Osteocyte (in vitro differentiated cells): ENCODE measurements around the gene GABRA5. TPM values are rescaled to one million over a fixed set of nuclear protein-coding genes. Genes with fewer than 3 reads are reported as not detected.

Experiments
- DNase-seq: peaks from one replicate; pipeline ENCODE4 v3.0.0; 2021; ENCODE audit warnings: mixed read lengths; ENCODE audit not compliant: unreplicated experiment; ENCODE audit errors: extremely low spot score
- H3K27ac Mint-ChIP-seq: one replicate; pipeline ENCODE4 v1.8.0; 2021; ENCODE audit warnings: mild to moderate bottlenecking, mixed read lengths; ENCODE audit not compliant: unreplicated experiment
- H3K27me3 Mint-ChIP-seq: one replicate; pipeline ENCODE4 v1.8.0; 2021; ENCODE audit warnings: mixed read lengths; ENCODE audit not compliant: unreplicated experiment
- H3K36me3 Mint-ChIP-seq: one replicate; pipeline ENCODE4 v1.8.0; 2021; ENCODE audit warnings: mixed read lengths; ENCODE audit not compliant: unreplicated experiment
- H3K4me1 Mint-ChIP-seq: one replicate; pipeline ENCODE4 v1.8.0; 2021; ENCODE audit warnings: mixed read lengths; ENCODE audit not compliant: unreplicated experiment
- H3K4me3 Mint-ChIP-seq: one replicate; pipeline ENCODE4 v1.8.0; 2021; ENCODE audit warnings: mild to moderate bottlenecking, moderate library complexity, mixed read lengths; ENCODE audit not compliant: unreplicated experiment
- H3K9me3 Mint-ChIP-seq: one replicate; pipeline ENCODE4 v1.8.0; 2021; ENCODE audit warnings: mixed read lengths; ENCODE audit not compliant: unreplicated experiment
- total RNA-seq: library from RNA; stranded (reverse); gene quantifications from 2 replicates; pipeline ENCODE4 v1.2.1, GENCODE V29; 2021
- TF ChIP-seq, protein P1 (sequence below): fragments of 200-600 bp; sonication (generic); IDR thresholded peaks from 2 replicates; pipeline ENCODE4 v1.5.0; 2021; ENCODE audit warnings: antibody characterized with exemption, mild to moderate bottlenecking, moderate library complexity

Gene GABRA5
- total RNA-seq, 1 donor from 2014 or later: not detected

DNA sequence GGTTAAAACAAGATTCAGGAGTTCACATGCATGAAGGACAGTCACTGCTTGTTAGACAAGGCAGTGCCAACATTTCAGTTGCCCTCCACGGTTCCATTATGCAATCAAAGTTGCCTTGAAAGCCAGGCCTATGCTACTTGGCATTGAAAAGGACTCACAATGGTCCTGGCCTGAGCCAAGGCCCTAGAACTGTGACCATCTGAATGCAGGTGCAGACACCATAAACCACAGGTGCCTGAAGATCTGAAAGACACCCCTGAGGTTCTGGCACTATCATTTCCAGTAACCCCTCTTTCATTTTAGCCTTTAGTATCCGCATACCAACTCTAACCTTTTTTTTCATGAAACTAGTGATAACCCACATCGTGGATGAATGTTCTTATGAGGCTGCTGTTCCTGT is 2.8 kb downstream of the GABRA5 start:
- H3K9me3 Mint-ChIP-seq: no peaks in the 10 kb centered on the region
- H3K4me1 Mint-ChIP-seq: peaks cover 8% of the 10 kb centered on the region
- H3K27me3 Mint-ChIP-seq: peaks cover 66% of the 10 kb centered on the region
- no peak overlapping the region for H3K4me3 Mint-ChIP-seq
- H3K27ac Mint-ChIP-seq: no peak overlapping the region
- no peak for DNase-seq
- no peaks in the 10 kb centered on the region for H3K36me3 Mint-ChIP-seq
- TF ChIP-seq, protein P1, sequence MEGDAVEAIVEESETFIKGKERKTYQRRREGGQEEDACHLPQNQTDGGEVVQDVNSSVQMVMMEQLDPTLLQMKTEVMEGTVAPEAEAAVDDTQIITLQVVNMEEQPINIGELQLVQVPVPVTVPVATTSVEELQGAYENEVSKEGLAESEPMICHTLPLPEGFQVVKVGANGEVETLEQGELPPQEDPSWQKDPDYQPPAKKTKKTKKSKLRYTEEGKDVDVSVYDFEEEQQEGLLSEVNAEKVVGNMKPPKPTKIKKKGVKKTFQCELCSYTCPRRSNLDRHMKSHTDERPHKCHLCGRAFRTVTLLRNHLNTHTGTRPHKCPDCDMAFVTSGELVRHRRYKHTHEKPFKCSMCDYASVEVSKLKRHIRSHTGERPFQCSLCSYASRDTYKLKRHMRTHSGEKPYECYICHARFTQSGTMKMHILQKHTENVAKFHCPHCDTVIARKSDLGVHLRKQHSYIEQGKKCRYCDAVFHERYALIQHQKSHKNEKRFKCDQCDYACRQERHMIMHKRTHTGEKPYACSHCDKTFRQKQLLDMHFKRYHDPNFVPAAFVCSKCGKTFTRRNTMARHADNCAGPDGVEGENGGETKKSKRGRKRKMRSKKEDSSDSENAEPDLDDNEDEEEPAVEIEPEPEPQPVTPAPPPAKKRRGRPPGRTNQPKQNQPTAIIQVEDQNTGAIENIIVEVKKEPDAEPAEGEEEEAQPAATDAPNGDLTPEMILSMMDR: no peak

DNA sequence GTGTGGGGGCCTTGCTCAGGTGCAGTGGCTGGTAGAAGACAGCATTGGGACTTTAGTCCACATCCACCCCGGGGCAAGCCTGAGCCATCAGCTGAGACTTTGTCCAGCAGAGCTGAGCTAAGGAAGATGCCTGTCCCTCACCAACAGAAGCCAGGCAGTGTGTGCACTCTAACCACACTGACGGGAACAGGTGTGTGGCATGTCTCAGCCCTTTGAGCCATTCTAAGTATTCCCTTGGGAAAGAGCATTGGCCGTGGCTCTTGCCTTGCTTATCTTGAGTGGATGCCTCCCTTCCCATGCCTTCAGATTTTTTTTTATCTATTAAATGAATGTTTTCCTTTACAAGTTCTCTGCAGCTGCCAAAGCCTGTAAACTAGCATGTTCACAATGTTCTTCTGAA is 3.5 kb downstream of the GABRA5 start:
- Mint-ChIP-seq H3K27ac (no peak overlapping the region), H3K27me3 (peaks cover 62% of the 10 kb centered on the region), H3K4me3 (no peak overlapping the region), H3K9me3 (no peaks in the 10 kb centered on the region), H3K4me1 (peaks cover 5% of the 10 kb centered on the region), H3K36me3 (no peaks in the 10 kb centered on the region)
- DNase-seq: no peak
- TF ChIP-seq, protein P1: no peak

DNA sequence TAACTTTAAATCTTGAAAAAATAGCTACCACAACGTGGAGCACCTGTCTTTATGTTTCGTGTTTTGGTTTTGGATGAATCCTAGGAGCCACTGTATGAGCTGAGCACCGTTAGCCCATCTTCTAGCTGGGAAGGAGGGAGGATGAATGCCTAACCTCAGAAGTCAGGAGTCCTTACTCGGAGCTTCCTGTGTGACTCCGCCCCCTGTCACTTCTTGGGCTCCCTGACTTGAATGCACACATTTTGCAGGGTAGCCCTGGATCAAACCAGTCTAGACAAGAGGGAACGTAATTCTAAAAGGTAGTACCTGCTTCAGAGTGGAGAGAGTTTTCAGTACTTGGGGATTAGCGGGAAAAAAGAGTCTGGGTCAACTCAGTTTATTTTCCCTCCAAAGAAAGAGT is 5.3 kb downstream of the GABRA5 start:
- no peaks in the 10 kb centered on the region for H3K36me3 Mint-ChIP-seq
- H3K27ac Mint-ChIP-seq: no peak overlapping the region
- H3K27me3 Mint-ChIP-seq: peaks cover 50% of the 10 kb centered on the region
- peaks cover 2% of the 10 kb centered on the region for H3K4me1 Mint-ChIP-seq
- no peak overlapping the region for H3K4me3 Mint-ChIP-seq
- TF ChIP-seq, protein P1: no peak
- H3K9me3 Mint-ChIP-seq: no peaks in the 10 kb centered on the region
- DNase-seq: no peak

DNA sequence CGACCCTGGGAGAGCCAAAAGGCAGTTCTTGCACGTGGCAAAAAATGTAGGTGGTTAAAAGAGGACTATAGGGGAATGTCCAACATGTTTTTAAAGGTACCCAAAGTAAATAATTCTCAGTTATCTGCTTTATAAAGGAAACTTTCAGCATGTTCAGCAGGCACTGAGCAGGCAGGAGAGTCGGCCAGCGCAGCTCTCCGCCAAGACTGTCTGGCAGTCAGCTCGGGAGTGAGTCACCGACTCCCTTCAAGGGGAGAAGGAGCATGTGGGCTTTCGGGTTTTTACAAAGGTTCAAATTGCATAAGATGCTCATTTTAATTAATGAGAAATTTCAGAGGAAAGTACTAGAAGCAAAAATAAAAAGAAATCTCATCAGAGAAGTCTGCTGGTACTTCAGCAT is 7.0 kb downstream of the GABRA5 start:
- H3K27me3 Mint-ChIP-seq: peaks cover 43% of the 10 kb centered on the region
- no peaks in the 10 kb centered on the region for H3K9me3 Mint-ChIP-seq
- TF ChIP-seq, protein P1: no peak
- H3K4me1 Mint-ChIP-seq: no peaks in the 10 kb centered on the region
- no peaks in the 10 kb centered on the region for H3K36me3 Mint-ChIP-seq
- H3K4me3 Mint-ChIP-seq: no peak overlapping the region
- no peak overlapping the region for H3K27ac Mint-ChIP-seq
- no peak for DNase-seq

DNA sequence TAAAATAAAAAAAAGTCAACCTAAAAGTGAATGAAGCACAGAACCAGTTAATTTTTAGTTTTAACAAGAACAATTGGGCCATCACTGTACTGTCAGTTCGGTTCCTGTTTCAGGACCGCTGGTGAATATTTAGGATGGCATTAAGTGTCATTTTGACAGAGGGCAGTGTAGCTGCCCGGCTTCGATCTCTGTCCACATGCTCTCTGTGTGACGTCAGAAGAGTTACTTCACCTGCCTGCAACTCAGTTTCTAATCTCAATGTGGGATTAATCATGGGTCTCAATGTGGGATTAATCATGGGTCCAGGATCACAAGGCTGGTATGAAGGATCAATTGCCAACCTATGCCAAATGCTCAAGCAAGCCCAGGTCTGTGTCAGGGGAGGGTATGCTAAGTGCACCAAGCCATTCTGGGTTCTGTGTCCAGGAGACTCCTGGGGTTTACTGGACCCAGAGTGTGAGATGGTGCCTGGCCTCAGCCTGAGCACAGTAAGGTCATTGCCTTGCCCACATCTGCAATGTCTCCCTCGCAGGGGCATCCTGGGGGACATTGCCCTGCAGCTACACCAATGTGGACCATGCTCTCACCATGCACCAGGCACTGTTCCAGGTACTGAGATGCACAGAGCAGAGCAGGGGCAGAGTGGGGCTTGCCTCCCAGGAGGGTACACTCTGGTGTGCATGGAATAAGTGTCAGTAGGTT is 8.1 kb downstream of the GABRA5 start:
- Mint-ChIP-seq H3K36me3 (no peaks in the 10 kb centered on the region), H3K4me3 (no peak overlapping the region), H3K27me3 (peaks cover 32% of the 10 kb centered on the region), H3K27ac (no peak overlapping the region), H3K4me1 (no peaks in the 10 kb centered on the region), H3K9me3 (no peaks in the 10 kb centered on the region)
- DNase-seq: no peak
- TF ChIP-seq, protein P1: no peak
